GM11168 (cell line): ENCODE results near the gene BRCC3.

Source experiments
- in situ Hi-C: fragments of 300-500 bp; cut with MboI; formaldehyde crosslinking; loops from one replicate; pipeline ENCODE4 v1.12.0; 2022; ENCODE audit warnings: low sequenced_read_pairs; ENCODE audit not compliant: unreplicated experiment

The BRCC3 gene

DNA sequence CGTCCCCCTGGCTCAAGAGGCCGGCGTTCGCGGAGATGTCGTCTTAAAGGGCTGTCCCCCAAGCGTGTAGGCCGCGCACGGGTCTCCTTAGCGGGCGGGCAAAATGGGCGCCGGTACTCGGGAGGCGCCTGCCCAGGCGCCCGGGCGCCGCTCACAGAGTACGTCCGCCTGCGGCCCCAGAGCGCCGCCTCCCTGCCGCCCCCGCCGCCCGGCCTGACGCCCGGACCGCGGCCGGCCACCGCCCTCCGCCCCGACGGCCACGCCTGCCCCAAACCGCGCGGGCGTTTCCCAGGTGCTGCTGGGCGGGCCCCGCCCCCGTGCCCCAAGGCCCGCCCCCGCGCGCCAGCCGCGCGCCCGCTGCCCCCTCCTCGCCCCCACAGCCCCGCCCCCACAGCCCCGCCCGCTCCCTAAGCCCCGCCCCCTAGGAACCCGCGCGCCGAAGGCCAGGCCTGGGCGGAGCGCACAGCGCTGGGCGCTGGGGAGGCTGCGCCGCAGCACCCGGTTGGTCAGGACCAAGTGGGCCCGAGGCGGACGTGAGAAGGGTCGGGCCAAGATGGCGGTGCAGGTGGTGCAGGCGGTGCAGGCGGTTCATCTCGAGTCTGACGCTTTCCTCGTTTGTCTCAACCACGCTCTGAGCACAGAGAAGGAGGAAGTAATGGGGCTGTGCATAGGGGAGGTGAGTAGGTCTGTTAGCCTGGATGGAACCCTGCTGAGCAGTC is at the start of gene BRCC3, which contains the start of the genes CMC4 and MTCP1:
TSS of gene BRCC3 (plus strand) at position 534 of the 719 bp plus-strand sequence. CDS start at position 554, 20 bp downstream.
TSS of gene CMC4 (minus strand) at position 162 of the 719 bp plus-strand sequence. CDS start 7,113 bp downstream, outside the sequence.
TSS of gene MTCP1 (minus strand) at position 162 of the 719 bp plus-strand sequence. CDS start 5,126 bp downstream, outside the sequence.
- in situ Hi-C loops, result no loop called here

DNA sequence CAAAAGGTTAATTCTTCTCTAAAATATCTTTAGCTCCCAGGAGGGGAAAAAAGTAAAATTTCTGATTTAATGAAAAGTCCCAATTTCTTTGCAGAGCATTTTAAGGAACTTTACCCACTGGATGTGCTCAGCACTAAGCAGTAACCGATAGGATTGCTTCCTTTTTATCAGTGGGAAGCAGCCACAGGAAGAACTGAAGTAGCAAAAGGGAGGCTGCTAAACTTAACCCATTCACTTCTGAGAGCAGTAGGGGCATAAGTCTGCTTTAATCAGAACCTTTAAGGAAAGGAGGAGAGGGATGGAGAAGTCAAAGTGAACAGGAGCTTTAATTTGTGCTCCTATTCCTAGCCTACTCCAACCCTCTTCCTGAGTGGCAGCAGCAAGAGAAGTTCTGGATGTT is 48.7 kb upstream of the BRCC3 start, which contains the start of gene F8:
TSS of gene F8 (minus strand) at position 139 of the 400 bp plus-strand sequence. CDS start 171 bp downstream, outside the sequence.
- in situ Hi-C loops, result no loop called here

DNA sequence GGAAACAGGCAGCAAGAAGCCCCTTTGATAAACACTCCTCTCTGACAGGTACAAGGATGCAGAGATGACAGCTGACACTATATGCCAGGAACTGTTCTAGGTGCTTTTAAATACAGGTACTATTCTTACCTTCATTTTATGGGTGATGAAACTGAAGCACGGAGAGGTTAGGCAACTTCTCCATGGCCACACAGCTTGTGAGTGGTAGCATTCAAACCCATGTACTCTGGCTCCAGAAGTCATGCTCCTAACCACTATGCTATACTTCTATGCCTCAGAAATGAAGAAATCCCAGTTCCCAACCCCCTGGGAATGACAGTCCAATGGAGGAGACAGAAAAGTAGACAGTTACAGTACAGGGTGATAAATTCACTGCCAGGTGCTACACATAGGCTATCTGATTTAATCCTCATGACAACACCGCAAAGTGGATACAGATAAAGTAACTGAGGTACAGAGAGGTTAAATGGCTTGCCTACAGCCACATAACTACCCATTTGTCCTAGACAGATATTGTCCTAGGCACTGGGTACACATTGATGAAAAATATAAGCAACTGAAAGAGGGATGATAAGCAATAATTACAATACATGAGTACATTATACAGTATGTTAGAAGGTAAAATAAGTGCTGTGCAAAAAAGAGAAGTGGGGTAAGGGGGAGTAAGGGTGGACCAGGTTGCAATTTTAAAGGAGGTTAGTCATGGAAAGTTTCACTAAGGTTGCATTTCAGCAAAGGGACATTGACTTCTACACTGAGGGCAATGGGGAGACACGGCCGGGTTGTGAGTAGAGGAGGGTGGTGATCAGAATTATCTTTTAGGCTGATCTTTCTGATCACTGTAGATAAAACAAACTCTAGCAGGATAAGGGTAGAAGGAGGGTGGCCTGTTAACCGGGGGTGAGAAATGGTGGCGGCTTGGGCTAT is 47.1 kb upstream of the BRCC3 start:
- in situ Hi-C loops, result no loop called here

DNA sequence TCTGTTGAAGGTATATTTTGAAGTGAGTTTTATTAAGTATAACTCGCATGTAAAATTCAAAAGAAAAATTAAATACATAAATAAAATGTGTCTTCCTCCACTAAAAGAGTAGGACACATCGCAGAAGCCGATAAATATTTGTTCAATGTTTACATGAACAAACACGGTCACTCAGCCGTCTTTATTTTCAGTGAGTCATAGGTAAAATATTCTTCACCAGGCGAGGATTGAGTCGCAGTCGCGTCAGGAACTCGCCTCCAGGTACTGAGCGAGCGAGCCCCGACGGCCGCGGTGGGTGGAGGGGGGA is 44.9 kb upstream of the BRCC3 start:
- in situ Hi-C loops, result no loop called here

DNA sequence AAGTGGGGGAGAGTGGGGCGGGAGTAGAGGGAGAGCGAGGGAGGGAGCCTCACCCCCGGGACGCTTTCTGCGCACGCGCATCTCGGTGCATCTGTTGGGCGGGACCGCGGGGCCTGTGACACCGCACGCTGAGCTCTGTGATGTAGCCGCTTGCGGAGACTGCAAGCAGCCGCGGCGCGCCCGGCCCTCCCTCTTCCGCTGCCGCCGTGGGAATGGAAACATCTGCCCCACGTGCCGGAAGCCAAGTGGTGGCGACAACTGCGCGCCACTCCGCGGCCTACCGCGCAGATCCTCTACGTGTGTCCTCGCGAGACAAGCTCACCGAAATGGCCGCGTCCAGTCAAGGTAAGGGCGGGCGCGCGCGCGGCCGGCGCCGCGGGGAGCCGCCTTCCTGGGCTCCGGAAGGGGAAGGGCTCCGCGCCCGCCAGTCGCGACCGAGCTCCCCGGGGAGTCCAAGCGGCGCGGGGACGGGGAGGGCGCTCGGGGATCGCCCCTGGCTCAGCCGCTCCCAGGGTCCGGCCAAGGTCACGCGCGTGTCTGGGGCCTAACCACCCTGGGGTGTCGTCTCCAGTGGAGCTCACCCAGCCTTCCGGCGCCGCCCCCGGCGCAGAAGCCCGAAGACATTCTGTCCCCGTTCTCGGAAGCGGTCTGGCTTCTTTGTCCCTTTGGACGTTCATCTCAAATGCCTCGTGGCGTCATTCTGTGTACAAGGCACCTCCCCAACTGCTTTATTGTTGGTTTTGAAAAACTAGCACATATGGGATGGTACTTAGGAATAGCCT is 44.4 kb upstream of the BRCC3 start, which contains the start of gene FUNDC2:
TSS of gene FUNDC2 (plus strand) at position 118 of the 782 bp plus-strand sequence. CDS start at position 213, 95 bp downstream.
- in situ Hi-C loops, result no loop called here

DNA sequence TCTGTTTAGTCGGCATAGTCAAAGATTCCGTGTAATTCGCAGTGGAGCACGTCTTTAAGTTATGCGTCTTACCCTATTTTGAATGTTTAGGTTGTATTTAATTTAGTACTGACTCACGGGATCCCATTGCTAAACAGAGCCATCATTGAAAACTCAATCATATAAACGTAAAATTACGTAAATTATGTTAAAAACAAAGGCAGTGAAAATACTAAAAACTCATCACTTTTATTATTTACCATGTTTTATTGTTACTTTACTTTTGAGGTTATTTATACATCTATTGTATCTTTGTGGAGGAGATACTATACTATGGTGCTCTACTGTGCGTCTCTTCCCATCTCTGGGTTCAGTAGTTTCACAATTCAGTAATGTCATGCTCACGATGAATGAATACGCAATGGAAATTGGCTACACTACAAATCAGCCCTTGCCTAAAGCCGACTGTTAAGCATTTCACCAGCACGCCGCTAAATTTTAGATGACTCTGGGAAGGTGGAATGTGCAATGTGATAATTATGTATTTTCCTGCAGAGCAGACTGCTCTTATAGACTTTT is 43.7 kb upstream of the BRCC3 start:
- in situ Hi-C loops, result no loop called here

DNA sequence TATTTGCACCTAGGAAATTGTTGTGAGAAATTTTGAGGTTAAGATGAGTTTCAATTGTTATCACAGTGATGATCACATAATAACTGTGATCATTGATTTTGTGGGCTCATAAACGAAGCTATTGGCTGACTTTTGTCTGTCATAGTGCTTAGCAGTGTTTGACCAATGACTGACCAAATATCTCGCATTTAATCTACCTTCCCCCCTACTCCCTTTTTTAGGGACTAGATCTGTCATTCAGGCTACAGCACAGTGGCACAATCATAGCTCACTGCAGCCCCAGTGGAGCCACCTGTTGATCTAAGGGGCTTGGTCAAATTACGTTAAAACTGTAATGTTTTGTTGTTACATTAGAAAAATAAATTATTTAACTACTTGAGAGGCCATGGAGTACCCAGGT is 43.2 kb upstream of the BRCC3 start:
- in situ Hi-C loops, result no loop called here

DNA sequence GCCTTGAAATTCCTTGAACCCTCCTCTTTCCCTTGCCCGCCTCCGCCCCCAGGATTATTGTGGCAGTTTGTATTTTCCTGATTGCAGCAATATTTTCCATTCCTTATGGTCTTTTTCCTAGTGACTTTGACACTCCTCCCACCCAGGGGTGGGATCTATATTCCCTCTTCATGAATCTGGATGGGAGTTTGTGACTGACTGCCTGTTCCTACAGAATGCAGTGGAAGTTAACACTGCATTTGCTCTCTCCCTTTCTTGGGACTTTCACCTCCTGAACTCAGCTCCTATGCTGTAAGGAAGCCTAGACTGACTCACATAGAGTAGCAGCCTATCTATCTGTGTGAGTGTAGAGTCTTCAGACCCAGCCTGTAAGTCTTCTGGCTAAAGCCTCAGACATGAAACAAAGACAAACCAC is 42.4 kb upstream of the BRCC3 start:
- in situ Hi-C loops, result no loop called here

DNA sequence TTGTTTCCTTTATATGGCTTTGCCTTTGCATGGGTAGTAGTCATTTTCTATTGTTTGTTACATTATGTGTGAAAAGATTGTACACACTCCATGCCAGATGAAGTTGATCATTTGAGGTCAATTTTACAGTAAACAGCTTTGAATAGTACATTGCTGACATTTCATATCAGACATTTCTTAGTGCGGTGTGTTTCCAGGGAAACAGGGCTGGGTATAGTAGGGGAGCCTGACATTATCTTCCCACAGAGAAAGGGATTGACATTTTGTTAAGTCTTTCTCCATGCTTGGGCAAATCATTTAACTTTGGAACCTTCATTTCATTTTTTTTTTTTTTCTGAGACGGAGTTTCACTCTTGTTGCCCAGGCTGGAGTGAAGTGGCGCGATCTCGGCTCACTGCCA is 39.7 kb upstream of the BRCC3 start:
- in situ Hi-C loops, result no loop called here

DNA sequence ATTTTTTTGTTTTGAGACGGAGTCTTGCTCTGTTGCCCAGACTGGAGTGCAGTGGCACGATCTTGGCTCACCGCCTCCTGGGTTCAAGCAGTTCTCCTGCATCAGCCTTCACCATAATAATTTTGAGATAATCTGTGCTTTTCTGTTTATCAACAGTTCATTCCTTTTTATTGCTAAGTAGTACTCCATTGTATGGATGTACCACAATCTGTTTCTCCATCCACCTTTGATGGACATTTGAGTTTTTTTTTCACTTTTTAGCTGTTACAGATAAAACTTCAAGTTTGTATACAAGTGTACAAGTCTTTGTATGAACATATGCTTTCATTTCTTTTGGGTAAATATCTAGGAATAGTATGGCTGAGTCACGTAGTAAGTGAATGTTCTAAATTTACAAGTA is 35.6 kb upstream of the BRCC3 start:
- in situ Hi-C loops, result no loop called here

DNA sequence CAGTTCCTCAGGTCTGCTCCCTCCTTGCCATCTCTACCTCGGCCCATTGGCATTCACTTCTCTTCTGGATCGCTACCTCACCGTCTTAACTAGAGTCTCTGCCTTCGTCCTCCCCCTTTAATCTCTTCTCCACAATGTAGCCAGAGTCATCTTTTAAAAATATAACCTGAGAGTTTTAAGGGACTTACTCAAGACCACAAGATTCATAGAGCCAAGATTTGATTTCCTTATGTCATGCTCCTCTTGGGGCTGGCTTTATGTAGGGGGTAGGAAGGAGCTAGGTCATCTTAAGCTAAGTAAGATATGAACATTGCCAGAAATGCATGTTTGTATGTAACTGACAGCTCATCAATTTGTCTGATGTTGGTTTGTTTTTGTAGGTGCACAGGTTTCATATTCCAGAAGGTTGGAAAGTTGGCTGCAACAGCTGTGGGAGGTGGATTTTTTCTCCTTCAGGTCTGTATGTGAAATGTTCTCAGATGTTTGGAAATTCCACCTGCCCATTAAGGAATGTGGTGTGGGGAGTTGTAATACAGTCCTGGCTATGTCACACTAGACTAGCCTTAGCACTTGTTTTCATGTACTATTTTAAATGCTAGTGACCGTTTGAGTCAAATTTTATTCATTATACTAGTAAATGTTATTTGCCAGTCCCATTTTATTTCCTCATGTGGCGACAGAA is 25.0 kb upstream of the BRCC3 start:
- in situ Hi-C loops, result no loop called here

DNA sequence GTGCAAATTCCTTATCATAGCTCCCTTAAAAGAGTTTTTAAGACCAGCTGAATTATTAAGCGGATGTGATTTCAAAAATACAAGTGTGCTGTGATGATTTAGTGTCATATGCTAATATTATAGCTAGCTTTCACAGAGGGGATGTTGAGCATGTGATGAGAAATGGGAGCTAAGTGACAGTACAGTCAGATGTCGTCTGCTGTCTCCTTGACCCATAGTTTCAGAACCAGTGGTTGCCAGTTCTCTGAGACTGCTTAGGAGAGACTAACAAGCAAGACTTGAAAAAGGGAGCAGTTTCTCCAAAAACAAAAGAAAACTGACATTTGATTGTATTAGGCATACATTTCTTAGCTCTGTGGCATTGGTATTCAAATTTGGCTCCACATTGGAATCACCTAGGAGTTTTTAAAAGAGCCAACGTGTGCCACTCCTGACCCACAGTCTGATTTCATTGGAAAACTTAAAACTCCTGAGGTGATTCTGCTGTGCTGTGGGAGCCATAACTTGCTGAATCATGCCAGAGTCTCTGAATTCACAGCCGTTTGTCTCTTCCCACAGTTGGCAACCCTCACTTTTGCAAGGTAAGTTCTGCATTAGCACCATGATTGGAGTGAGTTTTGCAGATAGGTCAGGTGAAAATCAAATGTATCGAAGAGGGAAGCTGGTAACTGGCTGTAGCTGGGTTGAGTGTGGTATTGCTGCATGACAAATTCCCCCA is 24.3 kb upstream of the BRCC3 start:
- in situ Hi-C loops, result no loop called here

DNA sequence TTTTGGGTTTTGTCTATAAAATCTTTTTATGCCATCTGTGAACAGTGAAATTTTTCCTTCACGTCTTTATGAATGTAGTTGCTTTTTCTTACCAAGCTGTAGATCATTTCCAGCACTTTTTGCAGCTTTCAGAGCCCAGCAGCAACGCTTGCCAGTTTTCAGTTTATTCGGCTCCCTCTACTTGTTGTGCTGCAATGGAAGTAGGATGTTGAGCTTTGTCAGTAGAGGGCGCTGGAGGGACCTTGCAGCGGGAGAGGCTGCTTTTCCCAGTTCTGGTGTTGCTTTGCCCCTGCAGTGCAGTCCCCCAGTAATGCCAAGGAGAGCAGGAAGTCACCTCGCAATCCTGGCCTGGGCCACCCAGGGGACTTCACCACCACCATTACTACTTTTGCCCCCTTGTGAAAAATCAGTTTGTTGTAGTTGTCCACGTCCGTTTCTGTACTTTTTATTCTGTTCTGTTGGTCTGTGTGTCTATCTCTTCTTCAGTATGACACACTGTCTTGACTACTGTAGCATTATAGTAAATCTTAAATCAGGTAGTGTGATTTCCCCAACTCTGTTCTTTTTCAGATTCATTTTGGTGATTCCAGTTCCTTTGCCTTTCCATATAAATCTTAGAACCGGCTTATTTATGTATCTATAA is 22.2 kb upstream of the BRCC3 start:
- in situ Hi-C loops, result no loop called here

DNA sequence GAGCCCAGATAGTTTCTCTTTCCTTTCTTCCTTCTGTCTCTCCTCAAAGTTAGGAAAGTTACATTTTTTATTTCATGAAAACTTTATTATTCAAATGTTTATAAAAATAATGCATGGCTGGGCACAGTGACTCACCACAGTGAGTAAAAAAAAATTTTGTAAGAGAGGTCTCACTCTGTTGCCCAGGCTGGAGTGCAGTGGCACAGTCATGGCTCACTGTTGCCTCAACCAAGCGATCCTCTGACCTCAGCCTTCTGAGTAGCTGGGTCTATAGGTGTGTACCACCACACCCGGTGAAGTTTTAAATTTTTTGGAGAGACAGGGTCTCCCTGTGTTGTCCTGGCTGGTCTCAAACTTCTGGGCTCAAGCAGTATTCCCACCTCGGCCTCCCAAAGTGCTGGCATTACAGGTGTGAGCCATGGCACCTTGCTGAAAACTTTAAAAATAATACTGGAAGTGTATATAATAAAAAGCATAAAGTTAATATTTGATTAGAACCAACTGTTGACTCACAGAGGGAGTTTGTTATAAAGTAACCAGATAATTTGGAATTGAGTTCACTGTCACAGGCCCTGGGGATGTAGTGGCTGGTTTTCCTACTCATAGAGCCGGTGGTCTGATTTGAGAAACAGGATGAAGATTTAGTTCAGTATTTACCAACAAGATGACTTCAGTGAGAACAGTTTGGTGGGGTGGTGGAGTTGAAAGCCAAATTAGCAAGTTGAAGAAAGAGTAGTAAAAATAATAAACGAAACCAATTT is 18.4 kb upstream of the BRCC3 start:
- in situ Hi-C loops, result no loop called here

DNA sequence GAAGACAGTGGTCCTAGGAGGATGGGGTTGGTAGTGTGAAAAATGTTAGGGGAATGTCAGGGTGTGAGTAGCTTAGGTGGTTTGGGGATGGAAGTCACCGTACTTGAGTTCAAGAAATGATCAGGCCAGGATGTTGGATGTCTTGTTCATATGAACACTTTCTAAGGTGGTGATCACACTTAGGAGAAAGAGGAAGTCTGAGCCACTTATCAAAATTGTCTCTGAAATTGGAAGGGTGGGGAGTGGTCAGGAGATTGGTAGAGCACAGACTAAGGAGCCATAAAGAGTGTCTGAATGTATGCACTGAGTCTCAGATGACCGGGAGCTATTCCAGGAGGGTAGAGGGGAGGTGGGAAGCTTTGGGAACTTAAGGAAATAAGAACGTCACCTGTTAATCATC is 17.7 kb upstream of the BRCC3 start:
- in situ Hi-C loops, result no loop called here

DNA sequence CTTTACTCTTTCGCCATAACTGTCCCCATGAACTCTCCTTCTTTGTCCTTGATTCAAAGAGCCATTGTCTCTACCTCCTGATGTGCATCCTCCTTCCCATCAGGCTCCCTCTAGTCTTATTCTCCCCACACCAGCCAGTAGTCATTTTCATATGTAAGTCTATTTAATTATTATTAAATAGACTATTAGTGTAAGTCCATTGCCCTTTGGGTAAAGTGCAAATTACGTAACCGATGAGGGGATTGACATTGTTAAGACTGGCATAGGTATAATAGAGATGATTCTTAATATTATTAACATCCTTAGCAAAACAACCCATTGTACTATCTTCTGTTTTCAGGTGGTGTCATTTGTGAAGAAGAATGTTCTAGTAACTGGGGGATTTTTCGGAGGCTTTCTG is 17.1 kb upstream of the BRCC3 start:
- in situ Hi-C loops, result no loop called here

DNA sequence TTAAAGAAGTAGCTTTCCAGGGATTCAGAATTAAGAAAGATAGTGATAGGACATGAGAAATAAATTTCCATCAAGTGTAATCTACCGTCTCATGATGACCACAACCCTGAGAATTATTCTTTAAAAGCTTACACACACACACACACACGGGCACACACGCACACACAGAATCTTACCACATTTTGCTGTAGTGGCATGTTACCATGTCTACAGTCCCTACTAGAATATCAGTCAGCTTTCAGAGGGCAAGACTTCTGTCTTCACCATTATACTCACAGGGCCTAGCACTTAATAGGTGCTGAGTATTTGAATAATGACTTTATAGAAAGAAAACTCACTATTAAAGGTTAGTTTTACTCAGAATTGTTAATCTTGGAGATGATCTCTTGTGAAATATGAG is 15.8 kb upstream of the BRCC3 start:
- in situ Hi-C loops, result loop anchor here (5.0 kb wide), 1 partner anchor 73 kb away; no protein-coding TSS in a partner anchor
